ENCODE data around the gene CELF2.

CELF2 gene

GRCh38 chr10:11252887-11253286 lies 235.2 kb downstream of the CELF2 start:
- no peak for TF ChIP-seq EZH2phosphoT487 (conservative IDR thresholded peaks at IDR 0.05; ENCODE audit: low read length)
- no peak for TF ChIP-seq CTCF (IDR thresholded peaks at IDR 0.05; ENCODE audit: insufficient read depth, low read length, poor library complexity, severe bottlenecking)
- no peaks in the 10 kb centered on the region for H3K36me3 ChIP-seq (ENCODE audit: low read length)
- H3K27ac ChIP-seq (ENCODE audit: low read depth, low read length), result no peak overlapping the region
- H3K9me2 ChIP-seq (replicated peaks; ENCODE audit: insufficient read depth, low read length), result no peaks in the 10 kb centered on the region
- H3K9me3 ChIP-seq (ENCODE audit: insufficient read depth, low read length), result no peaks in the 10 kb centered on the region
- H3K27me3 ChIP-seq (ENCODE audit: low read length), result no peaks in the 10 kb centered on the region
- H3K4me3 ChIP-seq (ENCODE audit: insufficient read depth, low read length, poor library complexity, severe bottlenecking), result no peak overlapping the region
- no peaks in the 10 kb centered on the region for H3K79me2 ChIP-seq (ENCODE audit: insufficient read depth, low read length)
- H3K4me2 ChIP-seq (ENCODE audit: low read depth, low read length, poor library complexity, severe bottlenecking), result no peak overlapping the region
- H3F3A ChIP-seq (ENCODE audit: insufficient read depth), result no peaks in the 10 kb centered on the region
- no peaks in the 10 kb centered on the region for H4K20me1 ChIP-seq (ENCODE audit: low read depth, low read length)
- H2AFZ ChIP-seq (ENCODE audit: low read depth, low read length, severe bottlenecking), result no peak overlapping the region
- H3K9ac ChIP-seq (ENCODE audit: low read length), result no peak overlapping the region

- Histone ChIP-seq H3K27me3 (ENCODE audit: low read length) (no peaks in the 10 kb centered on the region), H3K27ac (ENCODE audit: low read depth, low read length) (no peak overlapping the region), H3K36me3 (ENCODE audit: low read length) (no peaks in the 10 kb centered on the region), H3K4me2 (ENCODE audit: low read depth, low read length, poor library complexity, severe bottlenecking) (no peak overlapping the region), H3K79me2 (ENCODE audit: insufficient read depth, low read length) (no peaks in the 10 kb centered on the region), H2AFZ (ENCODE audit: low read depth, low read length, severe bottlenecking) (no peak overlapping the region), H3K9ac (ENCODE audit: low read length) (no peak overlapping the region), H3F3A (ENCODE audit: insufficient read depth) (no peaks in the 10 kb centered on the region), H3K9me2 (replicated peaks; ENCODE audit: insufficient read depth, low read length) (no peaks in the 10 kb centered on the region), H4K20me1 (ENCODE audit: low read depth, low read length) (no peaks in the 10 kb centered on the region), H3K4me3 (ENCODE audit: insufficient read depth, low read length, poor library complexity, severe bottlenecking) (no peak overlapping the region), H3K9me3 (ENCODE audit: insufficient read depth, low read length) (no peaks in the 10 kb centered on the region)
- TF ChIP-seq EZH2phosphoT487 (conservative IDR thresholded peaks at IDR 0.05; ENCODE audit: low read length), result no peak
- no peak for TF ChIP-seq CTCF (IDR thresholded peaks at IDR 0.05; ENCODE audit: insufficient read depth, low read length, poor library complexity, severe bottlenecking)
Observed at GRCh38 chr10:11253385-11254002, 235.8 kb downstream of the CELF2 start.

GRCh38 chr10:11255156-11255555 lies 237.5 kb downstream of the CELF2 start:
- no peak overlapping the region for H3K27ac ChIP-seq (ENCODE audit: low read depth, low read length)

More at GRCh38 chr10:11255156-11255555, 237.5 kb downstream of the CELF2 start:
- Histone ChIP-seq H3K4me2 (ENCODE audit: low read depth, low read length, poor library complexity, severe bottlenecking) (no peak overlapping the region), H4K20me1 (ENCODE audit: low read depth, low read length) (no peaks in the 10 kb centered on the region), H3K79me2 (ENCODE audit: insufficient read depth, low read length) (no peaks in the 10 kb centered on the region), H3K9me2 (replicated peaks; ENCODE audit: insufficient read depth, low read length) (no peaks in the 10 kb centered on the region), H3K9me3 (ENCODE audit: insufficient read depth, low read length) (no peaks in the 10 kb centered on the region), H2AFZ (ENCODE audit: low read depth, low read length, severe bottlenecking) (no peak overlapping the region), H3K36me3 (ENCODE audit: low read length) (0 out of 2 replicates have a peak, but pooled peaks cover 3% of the 10 kb centered on the region), H3K4me3 (ENCODE audit: insufficient read depth, low read length, poor library complexity, severe bottlenecking) (no peak overlapping the region), H3F3A (ENCODE audit: insufficient read depth) (no peaks in the 10 kb centered on the region), H3K27me3 (ENCODE audit: low read length) (no peaks in the 10 kb centered on the region), H3K9ac (ENCODE audit: low read length) (no peak overlapping the region)
- no peak for TF ChIP-seq CTCF (IDR thresholded peaks at IDR 0.05; ENCODE audit: insufficient read depth, low read length, poor library complexity, severe bottlenecking)
- no peak for TF ChIP-seq EZH2phosphoT487 (conservative IDR thresholded peaks at IDR 0.05; ENCODE audit: low read length)

Measured in SU-DHL-6 (cell line).